A673 (cell line): ENCODE results near the gene HRK. TPM values are rescaled to one million over a fixed set of nuclear protein-coding genes. Genes with fewer than 3 reads are reported as not detected.

Experiments
- BruUV-seq: library from RNA; stranded (reverse); fragments of 400-500 nt; replicated peaks from 2 replicates; lab custom pipeline; 2021; lab: Mats Ljungman, UMichigan
- CTCF ChIA-PET: fragments of 300-600 bp; sonication (Branson Sonifier 250); formaldehyde crosslinking; loops from one replicate; lab custom pipeline; 2022; ENCODE audit warnings: antibody characterized with exemption; lab: Charles Lee
- POLR2A ChIA-PET: fragments of 300-600 bp; sonication (Branson Sonifier 250); formaldehyde crosslinking; loops from one replicate; lab custom pipeline; 2022; ENCODE audit warnings: antibody characterized with exemption; ENCODE audit not compliant: low non-redundant PET; lab: Charles Lee
- DNase-seq: peaks from one replicate; pipeline ENCODE4 v3.0.0-alpha.2; 2015; ENCODE audit warnings: low spot score
- H3K27ac ChIP-seq: fragments of 200-600 bp; sonication (generic); 2 replicates; pipeline ENCODE4 v1.5.1; 2016; ENCODE audit warnings: mixed run types, low read depth, mild to moderate bottlenecking, mixed read lengths, antibody characterized with exemption, low read length; ENCODE audit not compliant: poor library complexity, severe bottlenecking
- H3K27me3 ChIP-seq: fragments of 200-600 bp; sonication (generic); replicated peaks from 2 replicates; pipeline ENCODE4 v1.6.1; 2017; ENCODE audit warnings: mixed run types, low read depth, mild to moderate bottlenecking, mixed read lengths, antibody characterized with exemption, low read length; ENCODE audit not compliant: insufficient read depth, poor library complexity
- H3K36me3 ChIP-seq: fragments of 200-600 bp; sonication (generic); 2 replicates; pipeline ENCODE4 v1.6.1; 2016; ENCODE audit warnings: mixed run types, mild to moderate bottlenecking, mixed read lengths, antibody characterized with exemption, low read length; ENCODE audit not compliant: insufficient read depth, poor library complexity, severe bottlenecking
- H3K4me1 ChIP-seq: fragments of 200-600 bp; sonication (generic); 2 replicates; pipeline ENCODE4 v1.6.1; 2017; ENCODE audit warnings: mixed run types, mild to moderate bottlenecking, mixed read lengths, antibody characterized with exemption, low read length; ENCODE audit not compliant: insufficient read depth, poor library complexity, severe bottlenecking
- H3K4me3 ChIP-seq: fragments of 200-600 bp; sonication (generic); 2 replicates; pipeline ENCODE4 v1.5.1; 2016; ENCODE audit warnings: low read depth, mixed run types, mild to moderate bottlenecking, mixed read lengths, low read length; ENCODE audit not compliant: poor library complexity, severe bottlenecking
- H3K9me3 ChIP-seq: fragments of 200-600 bp; sonication (generic); 2 replicates; pipeline ENCODE4 v1.6.1; 2016; ENCODE audit warnings: mixed run types, low read depth, mild to moderate bottlenecking, mixed read lengths, antibody characterized with exemption, low read length; ENCODE audit not compliant: poor library complexity, severe bottlenecking
- CTCF ChIP-seq: fragments of 300-800, 200-600 bp; sonication (generic); conservative IDR thresholded peaks from 2 replicates; pipeline ENCODE4 v1.5.1; 2017; ENCODE audit warnings: low read depth, mild to moderate bottlenecking, antibody characterized with exemption, low read length, moderate library complexity, mixed read lengths
- EZH2 ChIP-seq: fragments of 200-600 bp; sonication (generic); IDR thresholded peaks from 2 replicates; pipeline ENCODE4 v1.6.1; 2017; ENCODE audit warnings: borderline replicate concordance, low read depth, mild to moderate bottlenecking, mixed read lengths, antibody characterized with exemption, low read length; ENCODE audit not compliant: poor library complexity, severe bottlenecking
- intact Hi-C: fragments of 100-400 bp; cut with micrococcal nuclease; formaldehyde crosslinking; loops from one replicate; pipeline ENCODE4 v1.10.0; 2022; ENCODE audit not compliant: unreplicated experiment
- total RNA-seq: library from RNA; stranded (reverse); gene quantifications from 2 replicates; pipeline ENCODE4 v1.2.3, GENCODE V29; 2021

The HRK gene
- total RNA-seq, 1 experiment from 2014 or later, result 0.37 TPM

- ChIA-PET POLR2A (no interaction called here), CTCF (no interaction called here)
- no peaks in the 10 kb centered on the region for H3K9me3 ChIP-seq
- no peak overlapping the region for H3K4me3 ChIP-seq
- H3K27ac ChIP-seq, result no peak overlapping the region
- no peak for DNase-seq
- no peaks in the 10 kb centered on the region for H3K27me3 ChIP-seq
- peaks cover 12% of the 10 kb centered on the region for H3K36me3 ChIP-seq
- intact Hi-C loops, result no loop called here
- no peak for TF ChIP-seq EZH2
- TF ChIP-seq CTCF, result no peak
- H3K4me1 ChIP-seq, result peaks cover 20% of the 10 kb centered on the region
- no TSS peak for BruUV-seq
These were observed 46.2 kb upstream of the HRK start for GRCh38 chr12:116927244-116927940.

- Histone ChIP-seq H3K4me3 (no peak overlapping the region), H3K27me3 (no peaks in the 10 kb centered on the region), H3K27ac (no peak overlapping the region), H3K4me1 (peaks cover 28% of the 10 kb centered on the region), H3K9me3 (no peaks in the 10 kb centered on the region), H3K36me3 (peaks cover 12% of the 10 kb centered on the region)
- no TSS peak for BruUV-seq
- CTCF ChIA-PET, result no interaction called here
- no peak for TF ChIP-seq EZH2
- no peak for TF ChIP-seq CTCF
- intact Hi-C loops, result no loop called here
- no peak for DNase-seq
- POLR2A ChIA-PET, result no interaction called here
These were observed 45.3 kb upstream of the HRK start for GRCh38 chr12:116926283-116927243.

- no TSS peak for BruUV-seq
- peaks cover 6% of the 10 kb centered on the region for H3K36me3 ChIP-seq
- H3K4me3 ChIP-seq, result no peak overlapping the region
- ChIA-PET CTCF (no interaction called here), POLR2A (no interaction called here)
- DNase-seq, result no peak
- no peak overlapping the region for H3K27ac ChIP-seq
- intact Hi-C loops, result no loop called here
- TF ChIP-seq EZH2, result no peak
- no peak for TF ChIP-seq CTCF
- H3K27me3 ChIP-seq, result no peaks in the 10 kb centered on the region
- no peaks in the 10 kb centered on the region for H3K9me3 ChIP-seq
- peaks cover 45% of the 10 kb centered on the region for H3K4me1 ChIP-seq
These were observed 43.6 kb upstream of the HRK start for GRCh38 chr12:116924558-116925453.
